Measurements from ENCODE around the gene TIAL1.
"Not testable (repeated sequence)": the region's sequence is repeated elsewhere in the genome, so short reads cannot be mapped to it uniquely, and the experiment has no call there.

Gene TIAL1

DNA sequence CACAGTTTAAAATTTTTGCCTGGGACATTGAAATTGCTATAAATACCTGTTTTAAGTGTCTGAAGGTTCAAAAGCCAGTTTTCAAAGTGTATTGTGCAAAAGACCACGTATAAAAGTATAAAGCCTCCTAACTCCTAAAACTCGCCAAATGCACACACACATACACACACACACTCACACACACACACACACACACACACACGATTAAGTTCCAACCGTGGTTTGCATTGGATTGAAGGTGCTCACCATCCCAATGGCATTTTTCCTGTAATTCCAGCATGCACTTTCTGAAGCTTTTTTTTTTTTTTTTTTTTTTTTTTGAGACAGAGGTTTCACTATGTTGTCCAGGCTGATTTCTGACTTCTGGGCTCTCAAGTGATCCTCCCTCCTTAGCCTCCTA, 51.5 kb downstream of the TIAL1 start:
- DNase-seq, result no peak

DNA sequence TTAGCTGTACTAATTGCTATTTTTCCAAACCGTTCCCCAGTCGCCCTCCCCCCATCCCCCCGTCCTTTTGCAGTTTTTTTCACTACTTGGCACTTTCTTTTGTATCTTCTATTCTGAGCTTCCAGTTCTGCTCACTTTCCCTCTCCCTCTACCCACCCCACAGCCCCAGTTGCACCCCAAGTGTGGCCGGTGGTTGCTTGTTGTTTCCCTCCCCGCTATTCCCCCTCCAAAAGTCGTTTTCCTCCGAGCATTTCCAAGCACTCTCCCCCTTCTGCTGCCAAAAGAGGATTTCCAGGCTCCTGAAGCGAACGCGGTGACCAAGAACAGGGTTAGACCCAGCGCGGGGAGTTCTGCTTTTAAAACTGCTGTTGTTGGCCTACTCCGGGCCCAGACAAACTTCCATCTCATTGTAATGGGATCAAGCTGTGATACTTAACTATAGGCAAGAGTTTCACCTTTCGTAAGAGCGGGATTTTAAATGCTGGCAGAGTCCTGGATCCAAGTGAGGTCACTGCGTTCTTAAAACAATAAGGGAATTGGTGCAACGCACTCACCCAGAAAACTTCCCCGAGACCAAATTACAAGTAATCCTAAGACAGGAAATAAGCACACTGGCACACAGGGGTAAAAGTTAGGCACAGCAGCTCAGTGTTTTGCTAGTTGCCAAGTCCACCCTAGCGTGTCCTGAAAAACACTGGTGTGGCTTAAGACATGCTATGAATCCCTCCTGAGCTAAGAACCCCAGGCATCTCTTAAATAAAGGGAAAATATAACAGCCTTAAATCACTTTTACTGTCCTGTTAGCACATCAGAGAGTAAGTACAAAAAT, 52.7 kb downstream of the TIAL1 start:
- DNase-seq, result no peak

DNA sequence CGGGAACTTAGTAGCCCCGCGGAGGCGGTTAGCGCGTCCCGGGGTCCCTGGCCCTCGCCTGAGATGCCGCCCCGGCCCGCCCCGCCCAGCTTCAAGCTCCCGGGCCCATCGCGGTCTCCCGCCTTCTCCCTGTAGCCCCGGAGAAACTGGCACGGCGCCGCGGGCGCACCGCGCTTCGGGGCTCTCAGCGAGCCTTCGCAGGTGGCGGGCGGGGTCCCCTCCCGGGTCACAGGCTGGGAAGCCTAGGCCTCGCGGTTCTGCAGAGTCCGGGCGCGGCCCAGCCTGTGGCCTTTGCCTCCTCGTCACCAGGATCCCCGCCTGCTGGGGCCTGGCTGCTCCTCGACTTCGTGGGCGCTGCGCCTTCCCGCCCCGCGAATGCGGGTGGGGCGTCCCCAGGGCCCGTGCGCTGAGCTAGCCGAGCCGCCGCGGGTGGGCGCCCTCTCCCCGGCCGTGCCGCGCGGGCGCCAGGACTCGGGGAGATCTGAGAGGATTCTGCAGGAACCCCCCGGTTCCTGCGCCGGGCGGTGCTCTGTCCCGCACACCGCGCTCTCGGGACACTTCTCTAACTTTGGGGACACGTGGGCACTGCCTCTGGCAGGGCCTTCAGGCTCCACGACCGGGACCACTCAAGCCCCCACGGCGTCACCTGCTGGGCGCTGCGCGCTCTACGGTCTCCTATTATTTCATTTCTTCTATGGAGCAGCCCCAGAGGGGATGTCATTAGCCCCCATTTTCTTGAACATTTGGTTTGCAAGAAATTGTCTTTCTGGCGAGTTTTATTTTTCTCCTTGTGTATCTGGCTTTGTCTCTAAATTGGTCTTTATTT, 53.6 kb downstream of the TIAL1 start:
- DNase-seq, result no peak

DNA sequence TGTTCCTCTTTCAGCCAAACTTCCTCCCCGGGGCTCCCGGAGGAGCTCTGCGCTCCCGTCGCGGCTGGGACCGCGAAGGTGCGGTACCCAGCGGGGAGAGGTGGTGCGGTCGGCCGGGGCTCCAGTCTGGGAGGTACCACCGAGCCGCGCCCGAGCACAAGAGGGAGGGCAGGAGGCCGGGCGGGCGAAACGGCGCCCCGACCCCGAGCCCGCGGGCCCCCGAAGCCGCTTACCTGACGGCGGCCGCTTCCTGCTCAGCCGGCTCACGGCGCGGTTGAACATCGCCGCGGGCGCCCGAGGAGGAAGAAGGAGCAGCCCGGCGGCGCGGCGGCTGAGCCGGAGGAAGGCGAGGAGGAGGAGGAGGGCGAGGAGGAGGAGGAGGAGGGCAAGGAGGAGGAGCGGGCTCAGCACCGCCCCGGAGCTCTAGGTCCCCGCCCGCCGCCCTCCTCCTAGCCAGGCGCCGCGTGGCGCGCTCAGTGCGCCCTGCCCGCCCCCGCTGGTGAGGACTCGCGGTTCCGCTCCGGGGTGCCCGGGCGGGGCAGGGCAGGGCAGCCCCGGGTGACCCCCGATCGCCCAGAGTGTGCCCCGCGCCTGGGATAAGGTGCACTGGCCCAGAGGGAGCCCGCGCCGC, 54.3 kb downstream of the TIAL1 start, which contains the start of gene RGS10:
Gene RGS10, minus strand, starts transcription at position 363 of the 631 bp plus-strand sequence. Its CDS starts 81 bp downstream, at position 282.
- no peak for DNase-seq

DNA sequence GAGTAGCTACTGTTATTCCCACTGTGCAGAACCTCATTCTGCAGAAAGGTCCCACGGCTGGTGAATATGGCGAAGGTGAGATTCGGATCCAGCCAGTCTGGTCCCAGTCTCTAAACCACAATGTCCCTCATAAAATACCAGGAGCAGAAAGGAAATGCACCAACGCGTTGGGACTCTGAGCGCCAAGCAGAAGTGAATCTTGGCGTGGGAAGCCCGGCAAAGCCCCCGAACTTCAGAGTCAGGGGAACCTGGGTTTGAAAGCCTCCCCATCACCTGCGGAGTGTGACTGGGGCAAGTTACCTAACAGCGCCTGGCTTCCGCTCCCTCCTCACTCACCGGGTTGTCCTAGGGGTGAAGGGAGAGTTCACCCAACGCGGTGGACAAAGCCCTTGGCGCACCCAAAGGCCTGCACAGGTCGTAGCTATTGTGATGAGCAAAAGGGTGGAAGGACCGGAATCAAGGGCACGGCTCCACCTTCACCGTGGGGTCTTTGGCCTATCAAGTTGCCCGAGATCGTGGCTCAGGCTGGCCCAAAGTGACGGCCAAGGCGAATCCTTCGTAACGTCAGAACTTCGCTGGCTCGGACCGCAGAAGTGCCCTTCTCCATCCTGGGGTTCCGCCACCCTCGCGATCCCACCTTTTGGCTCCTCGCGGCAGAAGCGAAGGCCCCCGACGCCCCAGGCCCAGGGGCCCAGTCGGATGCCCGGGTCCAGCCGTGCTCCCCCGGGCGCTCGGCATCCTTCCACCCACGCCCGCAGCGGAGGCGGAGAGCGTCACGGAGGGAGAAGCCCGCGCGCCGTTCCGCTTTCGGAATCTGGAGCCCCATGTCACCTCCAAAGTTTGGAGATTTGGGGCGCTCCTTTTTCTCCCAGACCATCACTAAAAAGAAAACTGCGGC, 55.1 kb downstream of the TIAL1 start:
- no peak for DNase-seq

DNA sequence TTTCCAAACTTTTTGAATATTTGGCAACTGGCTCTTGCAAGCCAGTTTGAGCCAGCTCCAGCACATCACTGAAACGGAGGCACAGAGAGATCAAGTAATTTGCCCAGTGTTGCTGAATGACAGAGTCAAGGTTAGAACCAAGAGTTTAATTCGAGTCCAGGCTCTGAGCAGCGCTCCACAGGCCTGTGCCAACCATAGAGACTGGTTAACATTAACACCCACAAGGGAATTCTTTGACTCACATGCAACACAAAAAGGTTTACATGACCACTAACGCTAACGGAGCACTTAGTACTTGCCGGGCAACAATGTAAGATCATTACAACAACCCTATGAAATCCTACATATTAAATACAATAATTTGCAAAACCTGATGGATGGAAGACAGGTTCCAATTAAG, 55.7 kb downstream of the TIAL1 start:
- no peak for DNase-seq

DNA sequence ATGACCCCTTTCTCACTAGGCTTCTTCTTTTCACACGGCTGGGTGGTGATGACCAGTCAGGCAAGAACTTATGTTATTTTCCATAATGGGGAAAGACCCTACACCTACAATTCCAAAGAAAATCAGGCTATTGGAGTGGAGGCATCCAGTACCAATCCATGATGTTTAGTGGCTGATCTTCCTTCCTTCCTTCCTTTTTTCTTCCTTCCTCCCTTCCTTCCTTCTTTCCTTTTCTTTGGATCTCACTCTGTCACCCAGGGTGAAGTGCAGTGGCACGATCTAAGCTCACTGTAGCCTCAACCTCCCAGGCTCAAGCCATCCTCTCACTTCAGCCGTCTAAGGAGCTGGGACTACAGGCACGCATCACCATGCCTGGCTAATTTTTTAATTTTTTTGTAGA, 56.7 kb downstream of the TIAL1 start:
- no peak for DNase-seq

DNA sequence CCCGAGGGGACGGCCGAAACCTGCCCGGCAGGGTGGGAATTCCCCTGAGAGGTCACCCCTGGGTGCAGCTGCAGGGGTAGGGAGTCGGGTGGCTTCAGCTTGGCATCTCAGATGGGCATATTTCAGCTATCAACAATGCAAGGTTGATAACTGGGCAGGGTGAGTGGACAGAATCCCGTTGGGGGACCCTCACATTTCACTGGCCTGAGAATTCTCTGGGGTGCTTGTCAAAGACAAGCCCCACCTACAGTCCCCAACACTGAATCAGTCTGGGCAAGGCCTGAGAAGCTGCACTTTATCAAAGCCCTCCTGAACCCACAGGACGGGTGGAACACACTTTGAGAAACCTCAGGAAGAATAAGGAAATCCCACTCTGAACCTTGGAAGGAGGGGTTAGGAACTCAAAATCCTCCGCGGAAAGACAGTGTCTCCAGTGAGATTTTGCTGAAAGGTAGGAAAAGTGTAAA, 57.4 kb downstream of the TIAL1 start:
- DNase-seq, result no peak

DNA sequence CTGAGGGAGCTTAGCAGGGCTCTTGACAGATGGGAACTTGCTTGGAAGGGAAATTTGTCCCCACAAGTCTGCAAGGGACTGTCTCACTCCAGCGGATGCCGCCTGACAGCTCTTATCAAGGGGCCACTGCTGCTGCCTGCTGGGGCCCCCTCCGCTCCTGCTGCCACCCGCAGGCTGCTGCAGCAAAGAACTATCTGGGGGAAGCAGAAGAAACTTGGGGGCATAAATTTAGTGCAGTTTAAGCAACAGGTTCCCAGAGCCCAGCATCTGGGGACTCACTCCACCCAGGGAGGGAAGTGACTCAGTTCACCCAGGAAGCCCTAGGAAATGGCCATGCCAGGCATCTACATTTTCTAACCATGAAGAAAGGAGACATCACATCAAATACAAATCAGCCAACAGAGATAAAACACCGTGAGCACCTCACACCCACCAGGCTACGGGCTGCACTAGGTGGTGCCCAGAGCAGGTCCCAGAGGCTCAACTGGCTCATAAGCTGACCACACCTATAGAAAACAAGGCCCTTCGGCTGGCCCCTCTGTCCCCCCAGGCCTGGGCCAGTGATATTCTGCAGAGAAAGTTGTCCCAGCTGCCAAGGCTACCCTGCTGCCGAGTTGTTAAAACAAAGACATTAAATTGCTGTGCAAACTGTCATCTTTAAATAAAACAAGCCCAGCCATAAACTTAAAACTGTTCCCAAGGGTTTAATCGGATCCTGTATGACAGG, 58.0 kb downstream of the TIAL1 start:
- no peak for DNase-seq

DNA sequence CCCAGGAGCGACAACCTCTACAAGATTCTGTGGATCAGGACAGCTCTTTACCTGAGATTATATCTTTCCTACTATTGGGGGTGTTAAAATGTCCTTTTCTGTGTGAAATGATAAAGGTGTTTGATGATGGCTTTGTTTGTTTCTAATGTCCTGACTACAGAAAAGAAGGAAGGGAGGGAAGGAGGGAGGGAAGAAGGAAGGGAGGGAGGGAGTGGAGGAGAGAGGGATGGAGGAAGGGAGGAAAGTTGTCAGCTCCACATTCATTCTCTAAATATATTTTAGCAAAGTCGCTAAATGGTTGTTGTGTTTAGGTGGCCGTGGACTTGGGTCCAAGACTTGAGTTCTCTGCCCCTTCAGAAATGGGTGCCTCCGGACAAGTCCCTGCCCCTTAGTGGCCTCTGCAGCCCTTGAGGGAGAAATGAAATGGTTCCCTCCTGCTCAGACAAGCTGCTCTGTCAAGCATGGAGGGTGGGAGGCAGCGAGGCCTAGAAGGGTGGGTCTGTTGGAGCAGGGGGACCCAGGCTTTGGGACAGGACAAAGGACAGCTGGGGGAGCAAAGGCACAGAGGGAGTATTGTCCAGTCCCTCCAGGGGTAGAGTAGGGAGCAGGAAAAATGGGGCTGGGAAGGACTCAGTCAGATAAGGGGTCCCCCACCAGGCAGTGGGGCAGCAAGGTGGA, 58.7 kb downstream of the TIAL1 start:
- no peak for DNase-seq

DNA sequence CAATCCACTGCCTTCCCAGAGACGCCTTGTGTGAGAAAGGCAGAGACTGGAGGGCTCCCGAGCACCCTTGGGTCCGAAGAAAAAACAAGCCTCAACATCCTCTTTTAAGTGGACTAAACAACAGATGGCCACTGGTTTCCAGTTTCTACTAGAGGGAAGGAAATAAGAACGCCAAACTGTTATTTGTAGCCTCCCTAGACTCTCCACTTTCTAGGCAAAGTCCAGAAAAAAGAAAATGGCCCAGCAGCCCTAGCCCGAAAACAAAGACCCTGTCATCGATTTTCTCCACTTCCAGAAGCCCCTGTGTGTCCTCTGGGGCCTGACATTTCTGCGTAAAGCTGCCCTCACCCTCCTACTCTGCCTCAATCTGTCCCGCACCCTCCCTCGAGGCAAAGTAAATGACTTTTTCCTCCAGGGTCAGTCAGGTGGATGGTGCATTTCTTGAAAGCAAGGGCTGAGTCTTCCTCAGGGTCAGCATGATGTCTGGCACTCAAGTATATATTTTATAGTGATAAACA, 60.2 kb downstream of the TIAL1 start:
- no peak for DNase-seq

DNA sequence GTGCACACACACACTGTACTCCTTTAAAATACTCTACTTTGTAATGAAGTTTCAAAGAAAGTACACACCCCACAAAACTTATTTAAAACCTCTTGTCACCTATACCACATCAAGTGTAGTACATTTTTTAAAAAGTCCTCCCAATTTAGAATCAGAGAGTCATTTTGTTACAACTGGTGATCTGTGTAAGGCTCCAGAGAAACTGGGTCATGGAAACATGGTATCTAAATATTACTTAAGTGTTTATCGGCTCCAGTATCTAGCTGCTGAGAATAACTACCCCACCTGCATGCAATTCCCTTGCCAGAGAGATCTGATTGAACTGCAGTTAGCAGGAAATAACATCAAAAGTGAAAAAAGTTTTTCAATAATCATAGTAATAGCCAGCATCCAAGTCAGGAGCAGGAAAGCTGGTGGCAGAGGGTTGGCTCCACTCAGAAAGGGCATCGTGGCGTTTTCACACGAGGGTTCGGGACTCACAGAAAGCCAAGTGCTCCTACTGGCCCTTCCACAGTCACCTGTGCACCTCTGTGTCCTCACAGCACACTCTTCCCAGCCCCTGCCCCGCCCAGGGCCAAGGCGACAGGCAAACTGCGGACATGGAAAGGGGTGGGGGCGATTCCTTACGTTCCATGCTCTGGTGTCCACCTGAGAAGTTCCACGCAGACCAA, 60.8 kb downstream of the TIAL1 start:
- DNase-seq, result no peak

DNA sequence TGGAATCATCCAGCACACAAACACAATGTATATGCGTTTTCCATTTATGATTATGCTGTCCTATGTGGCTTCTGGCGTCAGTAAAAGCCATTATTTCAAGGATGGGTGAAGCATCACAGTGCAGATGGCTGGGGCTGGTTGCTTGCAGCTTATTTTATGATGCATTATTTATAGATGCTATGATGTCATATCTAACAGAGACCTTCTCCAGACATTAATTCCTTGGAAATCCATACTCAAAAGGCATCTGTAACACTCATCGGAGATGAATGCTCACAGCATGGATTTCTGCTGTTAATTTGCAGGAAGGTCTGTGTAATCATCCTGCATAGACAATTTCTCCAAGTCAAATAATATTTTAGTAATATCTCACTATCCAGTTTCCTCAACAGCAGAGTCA, 61.5 kb downstream of the TIAL1 start:
- DNase-seq, result no peak

DNA sequence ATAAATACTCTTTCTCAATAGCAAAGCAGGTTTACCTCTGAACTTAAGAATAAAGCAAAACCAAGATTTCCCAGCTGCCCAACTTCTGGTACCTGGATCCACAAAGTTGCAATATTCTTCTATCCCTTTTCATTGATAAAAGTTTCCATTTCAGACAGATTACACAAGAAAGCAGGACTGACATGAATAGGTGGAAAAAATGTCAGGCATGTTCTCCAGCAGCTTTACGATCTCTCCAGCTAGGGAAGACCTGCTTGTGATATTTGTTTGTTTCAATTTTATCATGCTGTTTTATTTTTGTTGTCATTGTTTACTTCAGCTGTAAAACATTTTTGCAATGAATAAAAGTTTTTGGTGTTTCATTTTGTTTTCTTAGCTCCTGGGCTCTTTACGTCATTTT, 63.3 kb downstream of the TIAL1 start:
- DNase-seq, result no peak

DNA sequence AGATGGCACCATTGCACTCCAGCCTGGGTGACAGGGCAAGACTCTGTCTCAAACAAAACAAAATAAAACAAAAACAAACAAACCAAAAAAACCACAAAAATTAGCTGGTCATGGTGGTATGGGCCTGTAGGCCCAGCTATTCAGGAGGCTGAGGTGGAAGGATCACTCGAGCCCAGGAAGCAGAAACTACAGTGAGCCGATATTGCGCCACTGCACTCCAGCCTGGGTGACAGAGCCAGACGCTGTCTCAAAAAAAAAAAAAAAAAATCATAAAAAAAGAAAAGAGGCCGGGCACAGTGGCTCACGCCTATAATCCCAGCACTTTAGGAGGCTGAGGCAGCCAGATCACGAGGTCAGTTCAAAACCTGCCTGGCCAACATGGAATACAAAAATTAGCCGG, 64.0 kb downstream of the TIAL1 start:
- DNase-seq, result not testable (repeated sequence)

DNA sequence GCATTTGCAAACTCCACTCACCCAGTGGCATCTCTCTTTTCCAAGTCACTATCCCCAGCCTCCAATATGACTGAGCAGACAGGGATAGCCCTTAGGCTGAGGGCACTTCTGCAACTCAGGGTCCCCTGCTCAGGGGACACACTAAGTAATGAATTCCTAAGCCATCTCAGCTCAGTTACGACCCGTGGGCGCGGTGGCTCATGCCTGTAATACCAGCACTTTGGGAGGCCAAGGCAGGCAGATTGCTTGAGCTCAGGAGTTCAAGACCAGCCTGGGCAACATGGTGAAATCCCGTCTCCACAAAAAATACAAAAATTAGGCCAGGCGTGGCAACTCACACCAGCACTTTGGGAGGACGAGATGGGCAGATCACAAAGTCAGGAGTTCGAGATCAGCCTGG, 64.5 kb downstream of the TIAL1 start:
- not testable (repeated sequence) for DNase-seq

DNA sequence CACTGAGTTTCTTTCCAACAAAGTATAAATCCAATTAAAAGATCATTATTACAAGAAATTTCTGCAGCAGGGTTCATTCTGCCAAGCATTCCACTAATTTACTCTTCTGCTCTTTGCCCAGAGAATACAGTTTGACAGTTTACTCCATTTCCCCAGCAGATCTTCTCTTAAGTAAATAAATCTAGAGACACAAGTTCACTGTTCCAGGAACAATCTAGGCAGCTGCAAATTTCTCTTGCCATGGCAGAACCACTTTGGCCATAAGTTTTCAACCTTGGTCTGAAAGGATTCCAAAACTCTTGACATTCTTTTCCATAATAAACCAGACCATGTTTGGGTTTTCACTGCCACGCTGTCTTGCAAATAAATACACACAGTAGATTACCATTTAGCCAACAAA, 65.7 kb downstream of the TIAL1 start:
- no peak for DNase-seq

DNA sequence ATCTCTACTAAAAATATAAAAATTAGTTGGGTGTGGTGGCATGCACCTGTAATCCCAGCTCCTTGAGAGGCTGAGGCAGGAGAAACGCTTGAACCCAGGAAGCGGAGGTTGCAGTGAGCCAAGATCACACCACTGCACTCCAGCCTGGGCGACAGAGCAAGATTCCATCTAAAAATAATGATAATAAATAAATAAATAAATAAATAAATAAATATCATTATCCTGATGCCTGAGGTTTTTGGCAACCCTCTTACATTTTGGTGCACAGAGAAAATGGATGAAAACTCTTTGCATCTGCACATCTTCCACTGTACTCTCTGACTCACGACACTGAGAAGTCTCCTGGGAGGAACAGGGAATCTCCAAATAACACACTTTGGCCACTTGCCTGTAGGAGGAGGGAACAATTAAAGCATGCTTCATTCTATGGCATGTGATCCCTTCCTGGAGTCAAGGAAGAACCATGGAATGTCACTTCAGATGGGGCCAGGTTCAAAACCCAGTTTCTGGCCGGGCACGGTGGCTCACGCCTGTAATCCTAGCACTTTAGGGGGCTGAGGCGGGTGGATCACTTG, 68.0 kb downstream of the TIAL1 start:
- DNase-seq, result not testable (repeated sequence)

DNA sequence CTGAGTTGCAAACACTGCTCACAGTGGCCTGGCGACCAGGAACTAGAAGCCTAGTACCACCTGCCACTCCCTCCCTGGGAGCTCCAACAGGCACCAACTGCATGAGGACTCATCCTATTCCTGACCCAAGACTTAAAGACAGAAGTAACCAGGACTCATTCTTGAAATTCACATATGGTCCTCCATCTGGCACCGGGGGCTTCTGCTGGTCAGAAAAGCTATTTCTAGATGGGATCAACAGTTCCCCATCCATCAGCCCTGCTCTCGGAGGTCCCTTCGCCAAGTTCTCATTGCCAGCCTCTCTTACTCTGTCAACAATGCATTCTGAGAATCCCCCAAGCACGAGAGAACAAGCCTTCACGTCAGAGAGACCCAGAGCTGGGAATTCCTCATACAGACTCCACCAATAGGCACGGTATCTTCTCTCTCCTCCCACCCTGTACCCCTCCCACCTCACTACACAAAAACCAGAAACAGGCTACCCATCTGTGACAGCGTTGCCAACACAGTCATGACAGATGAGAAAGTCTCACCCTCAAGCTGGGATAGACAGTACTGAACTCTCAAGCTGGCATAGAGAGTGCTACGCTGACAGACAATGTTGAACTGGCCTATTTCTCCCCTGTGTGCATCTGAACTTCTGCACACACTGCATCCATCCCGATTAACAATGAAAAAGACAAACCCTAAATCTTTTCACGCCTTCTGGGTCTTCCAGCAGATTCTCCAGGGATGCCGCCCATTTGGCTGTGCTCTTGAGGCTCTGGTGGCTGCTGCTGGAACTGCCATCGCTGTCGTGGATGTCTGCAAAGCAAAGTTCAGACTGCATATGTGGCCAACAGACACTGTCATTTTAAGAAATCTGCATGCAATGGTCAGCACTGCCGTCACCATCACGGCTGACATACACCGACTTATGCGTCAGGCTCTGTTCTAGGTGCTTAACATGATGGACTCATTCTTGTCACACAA, 69.9 kb downstream of the TIAL1 start:
- no peak for DNase-seq
